Neural crest cell (in vitro differentiated cells): ENCODE data around the gene DCTN3. TPM values are rescaled to one million over a fixed set of nuclear protein-coding genes. Genes with fewer than 3 reads are reported as not detected.

Experiments
- DNase-seq: peaks from one replicate; pipeline ENCODE4 v3.0.0; 2021; ENCODE audit warnings: low read depth, mixed read lengths, low spot score
- H3K27ac Mint-ChIP-seq: one replicate; pipeline ENCODE4 v1.8.0; 2021; ENCODE audit warnings: mild to moderate bottlenecking, mixed read lengths; ENCODE audit not compliant: unreplicated experiment
- H3K27me3 Mint-ChIP-seq: 2 replicates; pipeline ENCODE4 v1.8.0; 2021; ENCODE audit warnings: low read depth, mild to moderate bottlenecking, mixed read lengths
- H3K36me3 Mint-ChIP-seq: 2 replicates; pipeline ENCODE4 v1.8.0; 2021; ENCODE audit warnings: low read depth, mild to moderate bottlenecking, mixed read lengths
- H3K4me1 Mint-ChIP-seq: 2 replicates; pipeline ENCODE4 v1.8.0; 2021; ENCODE audit warnings: mixed read lengths
- H3K4me3 Mint-ChIP-seq: one replicate; pipeline ENCODE4 v1.8.0; 2021; ENCODE audit warnings: mild to moderate bottlenecking, mixed read lengths
- H3K9me3 Mint-ChIP-seq: 2 replicates; pipeline ENCODE4 v1.8.0; 2021; ENCODE audit warnings: mixed read lengths
- CTCF ChIP-seq: fragments of 200-600 bp; sonication (generic); conservative IDR thresholded peaks from 2 replicates; pipeline ENCODE4 v1.5.0; 2021; ENCODE audit warnings: antibody characterized with exemption, mild to moderate bottlenecking
- total RNA-seq: library from RNA; stranded (reverse); gene quantifications from 2 replicates; pipeline ENCODE4 v1.2.1, GENCODE V29; 2021

DCTN3 gene
- total RNA-seq, 1 donor from 2014 or later, result 102 TPM

- H3K27ac Mint-ChIP-seq, result no peak overlapping the region
- no peak for TF ChIP-seq CTCF
- H3K4me1 Mint-ChIP-seq, result peaks cover 67% of the 10 kb centered on the region
- H3K36me3 Mint-ChIP-seq, result peaks cover 10% of the 10 kb centered on the region
- no peak for DNase-seq
- no peaks in the 10 kb centered on the region for H3K9me3 Mint-ChIP-seq
- peak overlapping the region; percentile 40 for H3K4me3 Mint-ChIP-seq
- no peaks in the 10 kb centered on the region for H3K27me3 Mint-ChIP-seq
Observed at GRCh38 chr9:34650816-34651215, 30.5 kb upstream of the DCTN3 start.

GRCh38 chr9:34648673-34649072 lies 28.4 kb upstream of the DCTN3 start:
- peaks cover 61% of the 10 kb centered on the region for H3K4me1 Mint-ChIP-seq
- H3K27ac Mint-ChIP-seq, result no peak overlapping the region
- no peak for DNase-seq
- peak overlapping the region; percentile 77 for H3K4me3 Mint-ChIP-seq
- no peaks in the 10 kb centered on the region for H3K9me3 Mint-ChIP-seq
- H3K27me3 Mint-ChIP-seq, result no peaks in the 10 kb centered on the region
- H3K36me3 Mint-ChIP-seq, result peaks cover 10% of the 10 kb centered on the region
- TF ChIP-seq CTCF, result no peak

- Mint-ChIP-seq H3K36me3 (peaks cover 10% of the 10 kb centered on the region), H3K27me3 (no peaks in the 10 kb centered on the region), H3K27ac (no peak overlapping the region), H3K9me3 (no peaks in the 10 kb centered on the region), H3K4me1 (peaks cover 51% of the 10 kb centered on the region), H3K4me3 (peak overlapping the region; percentile 95)
- no peak for DNase-seq
- TF ChIP-seq CTCF, result no peak
Observed at GRCh38 chr9:34647651-34648050, 27.4 kb upstream of the DCTN3 start.

GRCh38 chr9:34647084-34647403 lies 26.7 kb upstream of the DCTN3 start:
- DNase-seq, result no peak
- TF ChIP-seq CTCF, result no peak
- H3K27ac Mint-ChIP-seq, result peak overlapping the region; percentile 35
- peak overlapping the region; percentile 95 for H3K4me3 Mint-ChIP-seq
- peaks cover 45% of the 10 kb centered on the region for H3K4me1 Mint-ChIP-seq
- no peaks in the 10 kb centered on the region for H3K27me3 Mint-ChIP-seq
- no peaks in the 10 kb centered on the region for H3K9me3 Mint-ChIP-seq
- peaks cover 10% of the 10 kb centered on the region for H3K36me3 Mint-ChIP-seq

- peaks cover 10% of the 10 kb centered on the region for H3K36me3 Mint-ChIP-seq
- peaks cover under 1% of the 10 kb centered on the region for H3K9me3 Mint-ChIP-seq
- H3K27me3 Mint-ChIP-seq, result no peaks in the 10 kb centered on the region
- H3K27ac Mint-ChIP-seq, result peak within 1 kb of the TSS; percentile 71
- peaks cover 40% of the 10 kb centered on the region for H3K4me1 Mint-ChIP-seq
- peak; percentile 53 for TF ChIP-seq CTCF
- peak; percentile 93 for DNase-seq
- peak within 1 kb of the TSS; percentile 95 for H3K4me3 Mint-ChIP-seq
Observed at GRCh38 chr9:34646211-34647083, 26.2 kb upstream of the DCTN3 start, which contains the start of gene GALT. Gene GALT (plus strand): TSS chr9:34646675. CDS start chr9:34646705, 30 bp downstream.
